A673 (cell line): Measurements from ENCODE around the gene KLHDC1. TPM values are rescaled to one million over a fixed set of nuclear protein-coding genes. Genes with fewer than 3 reads are reported as not detected.
"Not testable (repeated sequence)": the region's sequence is repeated elsewhere in the genome, so short reads cannot be mapped to it uniquely, and the experiment has no call there.

Experiments used
- Bru-seq: library from RNA; stranded (reverse); fragments of 400-500 nt; gene quantifications from one replicate; lab custom pipeline; 2021; lab: Mats Ljungman, UMichigan
- BruChase-seq, 2 experiments: library from RNA; stranded (reverse); fragments of 400-500 nt; gene quantifications; one replicate each; lab custom pipeline; 2021; lab: Mats Ljungman, UMichigan
- BruUV-seq: library from RNA; stranded (reverse); fragments of 400-500 nt; replicated peaks from 2 replicates; lab custom pipeline; 2021; lab: Mats Ljungman, UMichigan
- CTCF ChIA-PET: fragments of 300-600 bp; sonication (Branson Sonifier 250); formaldehyde crosslinking; loops from one replicate; lab custom pipeline; 2022; ENCODE audit warnings: antibody characterized with exemption; lab: Charles Lee
- POLR2A ChIA-PET: fragments of 300-600 bp; sonication (Branson Sonifier 250); formaldehyde crosslinking; loops from one replicate; lab custom pipeline; 2022; ENCODE audit warnings: antibody characterized with exemption; ENCODE audit not compliant: low non-redundant PET; lab: Charles Lee
- DNase-seq: peaks from one replicate; pipeline ENCODE4 v3.0.0-alpha.2; 2015; ENCODE audit warnings: low spot score
- H3K27ac ChIP-seq: fragments of 200-600 bp; sonication (generic); 2 replicates; pipeline ENCODE4 v1.5.1; 2016; ENCODE audit warnings: mixed run types, low read depth, mild to moderate bottlenecking, mixed read lengths, antibody characterized with exemption, low read length; ENCODE audit not compliant: poor library complexity, severe bottlenecking
- H3K27me3 ChIP-seq: fragments of 200-600 bp; sonication (generic); replicated peaks from 2 replicates; pipeline ENCODE4 v1.6.1; 2017; ENCODE audit warnings: mixed run types, low read depth, mild to moderate bottlenecking, mixed read lengths, antibody characterized with exemption, low read length; ENCODE audit not compliant: insufficient read depth, poor library complexity
- H3K36me3 ChIP-seq: fragments of 200-600 bp; sonication (generic); 2 replicates; pipeline ENCODE4 v1.6.1; 2016; ENCODE audit warnings: mixed run types, mild to moderate bottlenecking, mixed read lengths, antibody characterized with exemption, low read length; ENCODE audit not compliant: insufficient read depth, poor library complexity, severe bottlenecking
- H3K4me1 ChIP-seq: fragments of 200-600 bp; sonication (generic); 2 replicates; pipeline ENCODE4 v1.6.1; 2017; ENCODE audit warnings: mixed run types, mild to moderate bottlenecking, mixed read lengths, antibody characterized with exemption, low read length; ENCODE audit not compliant: insufficient read depth, poor library complexity, severe bottlenecking
- H3K4me3 ChIP-seq: fragments of 200-600 bp; sonication (generic); 2 replicates; pipeline ENCODE4 v1.5.1; 2016; ENCODE audit warnings: low read depth, mixed run types, mild to moderate bottlenecking, mixed read lengths, low read length; ENCODE audit not compliant: poor library complexity, severe bottlenecking
- H3K9me3 ChIP-seq: fragments of 200-600 bp; sonication (generic); 2 replicates; pipeline ENCODE4 v1.6.1; 2016; ENCODE audit warnings: mixed run types, low read depth, mild to moderate bottlenecking, mixed read lengths, antibody characterized with exemption, low read length; ENCODE audit not compliant: poor library complexity, severe bottlenecking
- CTCF ChIP-seq: fragments of 300-800, 200-600 bp; sonication (generic); conservative IDR thresholded peaks from 2 replicates; pipeline ENCODE4 v1.5.1; 2017; ENCODE audit warnings: low read depth, mild to moderate bottlenecking, antibody characterized with exemption, low read length, moderate library complexity, mixed read lengths
- EZH2 ChIP-seq: fragments of 200-600 bp; sonication (generic); IDR thresholded peaks from 2 replicates; pipeline ENCODE4 v1.6.1; 2017; ENCODE audit warnings: borderline replicate concordance, low read depth, mild to moderate bottlenecking, mixed read lengths, antibody characterized with exemption, low read length; ENCODE audit not compliant: poor library complexity, severe bottlenecking
- intact Hi-C: fragments of 100-400 bp; cut with micrococcal nuclease; formaldehyde crosslinking; loops from one replicate; pipeline ENCODE4 v1.10.0; 2022; ENCODE audit not compliant: unreplicated experiment
- long read RNA-seq: library from polyadenylated mRNA; stranded (forward); transcript quantifications from one replicate; pipeline ENCODE4 v2.0.0, GENCODE V29; 2022
- total RNA-seq: library from RNA; stranded (reverse); gene quantifications from 2 replicates; pipeline ENCODE4 v1.2.3, GENCODE V29; 2021

KLHDC1 gene
- total RNA-seq (1.3 TPM in 2 replicates), Bru-seq, nascent RNA (percentile 36 among the genes with signal in this experiment), BruChase-seq, experiment 1, labeled RNA remaining after a 2-hour chase (percentile 36 among the genes with signal in this experiment), BruChase-seq, experiment 2, labeled RNA remaining after a 6-hour chase (percentile 42 among the genes with signal in this experiment)
- long read RNA-seq, partial matches to known transcripts: 0 of 4 reads
- long read RNA-seq, other reads (novel, unspliced or antisense): 4 of 4 reads

- Histone ChIP-seq H3K27me3 (no peaks in the 10 kb centered on the region), H3K27ac (peak within 1 kb of the TSS; percentile 90), H3K36me3 (no peaks in the 10 kb centered on the region), H3K4me1 (peaks cover 5% of the 10 kb centered on the region), H3K4me3 (peak within 1 kb of the TSS; percentile 62), H3K9me3 (no peaks in the 10 kb centered on the region)
- POLR2A ChIA-PET: no interaction called here
- BruUV-seq: TSS peak; percentile 58
- DNase-seq: peak; percentile 88
- CTCF ChIA-PET: interaction anchor here (0.6 kb wide), 1 partner anchor 16 kb away, joined by 3 read pairs; no protein-coding TSS in a partner anchor
- TF ChIP-seq CTCF (no peak), EZH2 (no peak)
- intact Hi-C loops: loop anchor here (2.0 kb wide), 1 partner anchor 76 kb away; the partner anchor contains the start of gene KLHDC2
Observed at GRCh38 chr14:49692811-49693734, at the start of gene KLHDC1. TSS of gene KLHDC1 (plus strand) at chr14:49693120. CDS start at chr14:49693195, 75 bp downstream.

GRCh38 chr14:49653508-49653907 lies 39.4 kb upstream of the KLHDC1 start:
- CTCF ChIA-PET: no interaction called here
- POLR2A ChIA-PET: no interaction called here
- H3K4me1 ChIP-seq: no peaks in the 10 kb centered on the region
- H3K27me3 ChIP-seq: no peaks in the 10 kb centered on the region
- BruUV-seq: no TSS peak
- H3K4me3 ChIP-seq: no peak overlapping the region
- no peak overlapping the region for H3K27ac ChIP-seq
- peaks cover 35% of the 10 kb centered on the region for H3K36me3 ChIP-seq
- DNase-seq: no peak
- intact Hi-C loops: no loop called here
- TF ChIP-seq EZH2 (no peak), CTCF (no peak)
- no peaks in the 10 kb centered on the region for H3K9me3 ChIP-seq

- Histone ChIP-seq H3K4me1 (no peaks in the 10 kb centered on the region), H3K27me3 (no peaks in the 10 kb centered on the region), H3K9me3 (no peaks in the 10 kb centered on the region), H3K36me3 (peaks cover 32% of the 10 kb centered on the region), H3K27ac (no peak overlapping the region), H3K4me3 (no peak overlapping the region)
- no peak for TF ChIP-seq CTCF
- no peak for TF ChIP-seq EZH2
- no peak for DNase-seq
- intact Hi-C loops: no loop called here
- BruUV-seq: no TSS peak
- CTCF ChIA-PET: no interaction called here
- POLR2A ChIA-PET: no interaction called here
Observed at GRCh38 chr14:49654511-49654910, 38.4 kb upstream of the KLHDC1 start.

GRCh38 chr14:49657500-49657899 lies 35.4 kb upstream of the KLHDC1 start:
- POLR2A ChIA-PET, CTCF ChIA-PET: not testable (repeated sequence)

More at GRCh38 chr14:49657500-49657899, 35.4 kb upstream of the KLHDC1 start:
- H3K9me3 ChIP-seq, H3K4me3 ChIP-seq, H3K27me3 ChIP-seq, intact Hi-C loops, H3K27ac ChIP-seq, DNase-seq, BruUV-seq, H3K4me1 ChIP-seq: not testable (repeated sequence)
- H3K36me3 ChIP-seq: peaks cover 21% of the 10 kb centered on the region
